EL (cell line): ENCODE measurements around the gene TMEM185B.
"Not testable (repeated sequence)": the region's sequence is repeated elsewhere in the genome, so short reads cannot be mapped to it uniquely, and the experiment has no call there.

Experiments
- DNase-seq: peaks from one replicate; pipeline ENCODE4 v3.0.0-alpha.2; 2016

TMEM185B gene

DNA sequence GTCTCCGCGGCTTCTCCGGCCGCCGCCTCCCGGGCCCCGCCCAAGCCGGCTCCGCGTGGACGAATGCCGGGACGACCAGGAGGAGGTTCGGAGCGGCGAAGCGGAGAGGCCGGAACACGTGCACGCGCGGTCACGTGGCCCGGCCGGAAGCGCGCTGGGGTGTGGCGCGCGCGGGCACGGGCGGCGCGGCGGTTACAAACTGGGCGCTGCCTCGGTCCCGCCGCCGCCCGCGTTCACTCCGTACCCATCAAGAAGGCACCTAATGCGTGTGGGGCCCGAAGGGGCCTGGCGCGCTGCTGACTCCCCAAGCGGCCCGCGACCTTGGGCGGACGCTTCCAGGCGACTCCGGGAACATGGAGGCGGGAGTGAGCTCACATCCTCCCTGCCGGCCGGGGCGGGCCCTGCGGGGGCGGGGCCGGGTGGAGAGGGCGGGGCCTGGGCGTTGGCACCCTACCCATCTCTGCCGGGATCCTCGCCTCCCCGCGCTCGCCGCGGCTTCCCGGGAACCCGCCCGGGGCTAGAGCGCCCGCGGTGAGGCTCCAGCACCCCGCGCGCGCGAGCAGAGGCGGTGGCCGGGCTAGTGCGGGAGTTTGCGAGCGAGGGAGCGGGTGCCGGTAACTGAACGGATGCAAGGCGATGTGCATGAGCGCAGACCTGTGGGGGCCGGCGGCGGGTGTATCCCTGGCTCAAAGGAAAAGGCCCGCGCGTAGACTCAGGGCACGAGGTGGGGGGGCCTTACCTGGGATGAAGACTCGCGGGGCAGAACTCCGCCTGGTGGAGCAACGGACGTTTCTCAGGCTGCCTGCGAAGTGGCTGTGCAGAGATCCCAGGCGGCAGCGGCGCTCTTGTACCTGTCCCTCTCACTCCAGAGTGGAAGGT, at the start of gene TMEM185B:
TSS of gene TMEM185B (minus strand) at position 367 of the 879 bp plus-strand sequence. CDS start 424 bp downstream, outside the sequence.
- peak; percentile 83 for DNase-seq

DNA sequence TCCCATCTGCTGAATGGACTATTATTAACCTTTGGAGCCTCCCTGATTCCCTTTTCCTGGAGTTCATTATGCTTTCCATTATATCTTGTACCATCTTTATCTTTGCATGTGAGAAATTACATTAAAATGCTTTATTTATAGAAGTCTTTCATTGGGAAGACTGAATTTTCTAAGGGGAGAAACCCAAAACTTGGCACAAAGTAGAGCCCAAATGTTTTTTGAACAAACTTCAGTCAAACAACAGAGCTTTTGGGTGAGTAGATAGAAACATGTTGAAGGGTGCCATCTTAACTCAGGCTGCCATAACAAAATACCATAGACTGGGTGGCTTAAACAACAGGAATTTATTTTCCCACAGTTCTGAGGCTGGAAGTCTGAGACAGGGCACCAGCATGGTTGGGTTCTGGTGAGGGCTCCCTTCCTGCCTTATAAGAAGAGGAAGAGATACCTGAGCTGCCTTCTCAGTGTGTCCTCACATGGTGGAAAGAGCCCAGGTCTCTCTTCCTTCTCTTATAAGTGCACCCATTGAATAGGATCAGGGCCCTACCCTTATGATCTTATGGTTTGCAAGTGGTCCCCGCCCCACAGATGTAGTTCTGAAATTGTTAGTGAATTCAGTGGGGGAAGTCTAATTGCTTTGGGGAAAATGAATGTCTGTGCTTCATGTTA, 48.6 kb upstream of the TMEM185B start:
- DNase-seq, result no peak

DNA sequence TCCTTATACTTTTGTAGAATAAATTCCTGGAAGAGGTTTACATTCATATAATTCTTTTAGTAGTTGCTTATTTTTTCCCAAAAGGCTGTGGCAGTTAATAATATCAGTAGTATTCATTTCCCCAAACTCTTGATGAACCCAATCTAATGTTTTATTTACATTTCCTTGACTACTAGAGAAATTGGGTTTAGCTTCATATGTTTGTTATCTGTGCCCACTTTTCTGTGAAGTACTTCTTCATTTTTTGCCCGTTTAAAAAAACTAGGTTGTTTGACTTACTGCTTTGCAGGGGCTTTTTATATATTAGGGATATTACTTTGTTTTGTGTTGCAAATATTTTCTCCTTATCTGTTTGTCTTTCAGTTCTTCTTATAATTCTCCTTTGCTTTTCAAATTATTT, 46.6 kb upstream of the TMEM185B start:
- no peak for DNase-seq

DNA sequence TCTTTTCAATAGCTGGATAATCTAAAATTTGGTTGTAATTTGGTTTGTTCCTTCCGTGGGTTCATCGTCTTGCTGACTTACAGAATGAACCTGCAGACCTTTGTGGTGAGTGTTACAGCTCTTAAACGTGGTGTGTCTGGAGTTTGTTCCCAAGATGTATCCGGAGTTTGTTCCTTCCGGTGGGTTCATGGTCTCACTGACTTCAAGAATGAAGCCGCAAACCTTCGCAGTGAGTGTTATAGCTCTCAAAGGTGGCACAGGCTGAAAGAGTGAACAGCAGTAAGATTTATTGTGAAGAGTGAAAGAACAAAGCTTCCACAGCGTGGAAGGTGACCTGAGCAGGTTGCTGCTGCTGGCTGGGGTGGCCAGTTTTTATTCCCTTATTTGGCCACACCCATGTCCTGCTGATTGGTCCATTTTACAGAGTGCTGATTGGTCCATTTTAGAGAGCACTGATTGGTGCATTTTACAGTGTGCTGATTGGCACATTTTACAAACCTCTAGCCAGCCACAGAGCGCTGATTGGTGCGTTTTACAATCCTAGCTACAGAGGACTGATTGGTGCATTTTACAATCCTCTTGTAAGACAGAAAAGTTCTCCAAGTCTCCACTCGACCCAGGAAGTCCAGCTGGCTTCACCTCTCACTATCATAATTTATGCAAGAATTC, 46.0 kb upstream of the TMEM185B start:
- no peak for DNase-seq

DNA sequence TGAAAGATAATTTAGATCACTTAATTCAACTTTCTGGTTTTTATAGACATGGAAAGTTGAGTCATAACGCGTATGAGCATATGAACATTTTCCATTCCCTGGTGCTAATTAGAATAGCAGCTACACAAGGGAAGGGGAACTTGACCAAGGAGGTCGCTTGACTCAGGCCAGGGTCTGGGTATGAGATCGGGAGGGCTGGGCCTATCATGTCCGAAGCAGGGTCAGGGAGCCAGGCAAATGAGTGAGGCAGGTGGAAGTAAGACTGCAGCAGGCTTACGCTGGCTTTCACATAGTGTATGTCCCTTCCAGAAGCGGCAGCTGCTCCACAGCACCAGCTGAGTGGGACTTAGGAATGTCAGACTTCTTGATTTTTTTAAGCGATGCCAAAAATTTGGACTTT, 44.1 kb upstream of the TMEM185B start:
- DNase-seq, result no peak

DNA sequence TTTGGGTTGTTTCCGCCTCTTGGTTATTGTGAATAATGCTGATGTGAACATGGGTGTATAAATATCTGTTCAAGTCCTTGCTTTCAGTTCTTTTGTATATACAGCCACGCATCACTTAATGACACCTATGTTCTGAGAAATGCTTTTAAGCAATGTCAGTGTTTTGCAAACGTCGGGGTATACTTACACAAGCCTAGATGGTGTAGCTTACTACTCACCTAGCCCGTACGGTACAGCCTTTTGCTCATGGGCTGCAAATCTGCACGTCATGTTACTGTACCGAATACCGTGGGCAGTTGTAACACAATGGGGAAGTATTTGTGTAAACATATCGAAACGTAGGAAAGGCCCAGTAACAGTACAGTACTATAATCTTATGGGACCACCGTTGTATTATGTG, 41.8 kb upstream of the TMEM185B start:
- DNase-seq, result no peak

DNA sequence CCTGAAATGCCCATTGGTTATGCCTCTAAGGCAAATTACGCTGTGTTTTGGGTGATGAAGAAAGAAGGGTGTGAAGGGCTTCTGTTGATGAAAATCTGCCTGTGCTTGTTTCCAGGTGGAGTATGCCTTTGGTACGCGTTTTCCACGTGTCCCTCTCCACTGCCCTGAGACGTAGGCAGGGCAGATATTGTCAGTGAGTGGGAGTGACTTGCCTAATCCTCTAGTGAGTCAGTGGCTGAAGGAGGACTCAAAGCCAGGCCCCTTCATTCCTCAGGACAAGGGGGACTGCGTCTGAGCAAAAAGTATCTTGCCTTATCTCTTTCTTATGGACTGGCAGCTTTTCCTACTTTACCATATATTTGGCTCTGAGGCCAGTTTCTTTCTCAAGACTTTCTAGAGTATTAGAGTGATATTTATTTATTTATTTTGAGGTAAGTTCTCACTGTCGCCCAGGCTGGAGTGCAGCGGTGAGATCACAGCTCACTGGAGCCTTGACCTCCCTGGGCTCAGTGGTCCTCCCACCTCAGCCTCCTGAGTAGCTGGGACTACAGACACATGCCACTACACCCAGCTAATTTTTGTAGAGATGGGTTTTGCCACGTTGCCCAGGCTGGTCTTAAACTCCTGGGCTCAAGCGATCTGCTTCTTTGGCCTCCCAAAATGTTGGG, 39.7 kb upstream of the TMEM185B start:
- no peak for DNase-seq

DNA sequence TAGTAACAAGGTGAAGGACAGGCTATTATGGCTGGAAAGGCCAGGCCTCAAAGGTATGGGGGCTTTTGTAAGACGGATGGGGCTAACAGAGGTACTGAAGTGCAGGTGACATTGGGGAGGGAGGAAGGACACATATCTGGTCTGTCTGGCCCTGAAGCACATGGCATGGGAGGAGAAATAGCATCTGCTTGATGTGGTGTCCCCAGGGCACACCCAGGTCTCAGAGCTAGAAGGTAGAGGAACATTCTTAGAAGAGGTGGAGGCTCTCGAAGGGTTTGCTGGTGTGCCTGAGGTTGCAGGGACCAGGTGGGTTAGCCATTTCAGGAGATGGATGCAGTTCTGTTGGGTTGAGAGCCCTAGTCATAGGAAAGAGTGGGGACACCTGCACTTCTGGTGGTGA, 39.0 kb upstream of the TMEM185B start:
- DNase-seq, result no peak

DNA sequence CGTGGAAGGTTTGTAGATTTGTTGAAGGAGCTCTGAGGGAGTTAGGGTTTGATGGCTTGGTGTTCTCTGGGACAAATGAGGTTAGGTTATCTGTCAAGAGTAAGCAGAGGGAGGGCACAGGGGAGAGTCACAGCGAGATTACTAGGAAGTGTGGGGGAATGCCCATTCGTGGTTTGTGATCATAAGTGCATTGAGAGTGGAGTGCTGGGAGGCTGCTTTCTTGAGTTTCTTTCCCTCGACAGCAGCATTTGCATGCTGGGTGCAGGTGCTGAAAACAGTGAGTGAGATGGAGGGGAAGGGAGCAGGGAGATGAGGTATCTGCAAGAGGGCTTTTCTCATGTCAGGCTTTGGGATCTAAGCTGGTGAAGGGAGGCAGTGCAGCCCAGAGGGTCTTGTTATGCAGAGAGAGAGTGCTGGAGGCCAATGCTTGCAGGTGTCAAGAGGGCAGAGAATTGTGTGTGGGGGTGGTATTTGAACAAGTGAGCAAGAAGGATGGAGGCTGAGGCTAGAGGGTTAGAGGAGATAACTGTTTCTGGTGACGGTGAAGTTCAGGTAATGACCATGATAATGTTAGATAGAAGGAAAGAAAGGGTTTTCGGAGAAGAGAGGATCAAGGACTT, 38.3 kb upstream of the TMEM185B start:
- DNase-seq, result no peak

DNA sequence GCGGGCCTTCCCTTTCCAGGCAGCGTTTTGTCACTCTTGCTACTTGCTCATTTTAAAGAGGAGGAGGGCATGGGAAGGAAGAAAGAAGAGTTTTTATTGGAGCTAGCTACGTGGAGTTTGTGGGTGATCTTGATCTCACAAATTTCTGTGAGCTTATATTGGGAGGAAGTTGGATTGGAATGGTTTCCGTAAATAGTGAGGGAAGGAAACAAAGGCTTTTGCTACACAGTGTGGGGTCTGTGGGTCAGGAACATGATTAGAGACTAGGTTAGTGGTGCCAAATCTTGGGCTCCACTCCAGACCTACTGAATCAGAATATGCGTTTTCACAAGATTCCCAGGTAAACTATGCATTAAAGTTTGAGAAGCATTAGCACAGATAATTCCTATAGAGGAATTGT, 37.5 kb upstream of the TMEM185B start:
- no peak for DNase-seq

DNA sequence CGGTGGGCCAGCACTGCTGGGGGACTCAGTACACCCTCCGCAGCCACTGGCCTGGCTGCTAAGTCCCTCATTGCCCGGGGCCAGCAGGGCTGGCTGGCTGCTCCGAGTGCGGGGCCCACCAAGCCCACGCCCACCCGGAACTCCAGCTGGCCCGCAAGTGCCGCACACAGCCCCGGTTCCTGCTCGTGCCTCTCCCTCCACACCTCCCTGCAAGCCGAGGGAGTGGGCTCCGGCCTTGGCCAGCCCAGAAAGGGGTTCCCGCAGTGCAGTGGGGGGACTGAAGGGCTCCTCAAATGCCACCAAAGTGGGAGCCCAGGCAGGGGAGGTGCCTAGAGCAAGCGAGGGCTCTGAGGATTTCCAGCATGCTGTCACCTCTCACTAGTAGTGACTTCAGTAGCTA, 36.7 kb upstream of the TMEM185B start:
- not testable (repeated sequence) for DNase-seq

DNA sequence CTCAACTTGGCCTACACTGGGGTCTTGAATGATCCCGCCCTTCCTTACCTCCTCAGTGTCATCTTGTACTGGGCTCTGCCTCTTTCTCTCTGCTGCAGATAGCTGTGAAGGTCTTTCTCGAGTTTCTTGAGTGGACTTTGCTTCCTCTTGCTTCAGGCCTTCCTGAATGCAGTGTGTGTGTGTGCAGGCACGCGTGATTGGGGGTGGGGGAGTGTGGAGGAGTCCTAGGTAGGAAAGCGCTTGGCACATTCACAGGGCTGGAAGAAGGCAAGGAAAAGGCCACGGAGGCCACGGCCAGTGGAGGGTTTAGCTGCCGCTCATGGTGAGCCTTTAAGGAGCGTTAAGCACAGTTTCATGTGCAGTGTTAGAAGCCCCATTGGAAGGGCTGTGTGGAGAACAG, 35.0 kb upstream of the TMEM185B start:
- no peak for DNase-seq

DNA sequence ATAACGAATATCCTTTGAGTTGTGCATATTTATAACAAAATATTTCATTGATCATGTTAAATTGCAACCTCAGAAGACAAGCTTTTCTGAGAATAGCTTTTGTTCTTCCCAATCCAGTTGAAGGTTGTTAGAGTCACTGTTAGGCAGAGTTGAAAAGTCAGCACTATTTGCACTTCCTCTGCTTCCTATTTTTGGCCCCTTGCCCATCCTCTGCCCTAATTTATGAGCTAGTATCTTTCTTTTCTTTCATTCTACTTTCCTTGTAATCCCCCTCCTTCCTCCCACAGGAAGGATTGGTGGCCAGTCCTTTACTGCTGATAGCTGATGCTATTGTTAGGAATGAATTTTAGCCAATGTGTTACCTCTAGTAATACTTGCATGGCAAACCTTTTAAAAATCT, 34.3 kb upstream of the TMEM185B start:
- no peak for DNase-seq

DNA sequence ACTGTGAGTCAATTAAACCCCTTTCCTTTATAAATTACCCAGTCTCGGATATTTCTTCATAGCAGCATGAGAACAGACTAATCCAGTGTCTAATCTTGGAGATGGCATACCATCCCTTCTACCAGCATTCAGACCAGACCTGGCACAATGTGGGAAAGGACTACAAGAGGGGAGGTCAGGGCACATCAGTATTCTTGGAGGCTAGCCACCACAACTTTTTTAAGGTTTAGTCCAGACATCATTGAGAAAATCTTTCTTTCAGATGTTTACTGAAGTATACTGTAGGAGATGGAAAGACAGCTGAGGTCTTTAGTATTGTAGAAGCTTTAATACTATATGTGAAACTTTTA, 33.4 kb upstream of the TMEM185B start:
- DNase-seq, result no peak

DNA sequence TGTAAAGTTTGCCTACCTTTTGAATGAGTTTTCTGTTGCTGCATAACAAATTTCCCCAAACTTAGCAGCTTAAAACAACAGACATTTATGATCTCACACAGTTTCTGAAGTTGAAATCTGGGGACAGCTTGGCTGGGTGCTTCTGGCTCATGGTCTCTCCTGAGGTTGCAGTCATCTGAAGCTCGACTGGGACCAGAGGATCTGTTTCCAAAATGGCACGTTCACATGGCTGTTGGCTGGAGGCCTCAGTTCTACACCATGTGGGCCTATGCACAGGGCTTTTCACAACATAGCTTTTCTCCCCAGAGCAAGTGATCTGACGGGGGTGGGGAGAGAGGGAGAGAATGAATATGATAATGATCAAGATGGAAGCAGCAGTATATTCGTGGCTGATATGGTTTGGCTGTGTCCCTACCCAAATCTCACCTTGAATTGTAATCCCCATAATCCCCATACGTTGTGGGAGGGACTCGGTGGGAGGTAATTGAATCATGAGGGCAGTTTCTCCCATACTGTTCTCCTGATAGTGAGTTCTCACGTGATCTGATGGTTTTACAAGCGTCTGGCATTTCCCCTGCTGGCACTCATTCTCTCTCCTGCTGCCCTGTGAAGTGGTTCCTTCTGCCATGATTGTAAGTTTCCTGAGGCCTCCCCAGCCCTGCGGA, 32.9 kb upstream of the TMEM185B start:
- DNase-seq, result no peak

DNA sequence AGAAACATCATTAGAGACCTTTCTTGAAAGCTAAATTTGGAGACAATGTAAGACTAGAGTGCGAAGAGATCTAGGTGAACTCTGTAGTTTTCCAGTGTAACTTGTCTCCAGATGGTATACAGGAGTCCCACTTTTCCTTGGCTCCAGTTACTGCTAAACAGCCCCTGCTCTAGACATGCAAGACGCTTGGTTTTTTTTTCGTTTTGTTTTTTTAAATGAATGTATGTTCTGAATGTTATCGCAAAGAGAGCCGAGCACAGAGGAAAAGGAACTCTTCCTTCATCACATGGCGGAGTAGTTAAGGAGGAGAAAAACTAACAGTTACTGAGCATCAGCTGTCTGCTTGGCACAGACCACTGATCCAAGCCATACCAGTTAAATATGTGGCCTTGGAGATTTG, 31.9 kb upstream of the TMEM185B start:
- DNase-seq, result no peak

DNA sequence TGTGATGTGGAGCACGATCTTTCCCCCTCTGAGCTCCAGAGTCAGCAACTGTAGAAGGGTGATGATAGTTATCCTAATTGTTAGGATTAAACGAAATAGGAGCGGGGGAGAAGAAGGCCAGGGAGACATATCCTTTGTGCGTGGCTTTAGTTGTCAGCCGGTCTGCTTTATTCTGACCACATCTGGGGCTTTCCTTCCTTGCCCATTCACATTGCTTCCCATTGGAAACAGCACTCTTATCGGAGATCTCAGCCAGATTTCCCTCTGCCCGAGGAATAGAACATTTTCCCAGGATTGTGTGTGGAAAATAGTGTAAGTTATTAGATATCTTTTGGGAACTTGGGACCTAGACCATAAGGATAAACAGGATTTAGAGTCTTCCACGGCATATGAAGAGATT, 31.0 kb upstream of the TMEM185B start:
- no peak for DNase-seq

DNA sequence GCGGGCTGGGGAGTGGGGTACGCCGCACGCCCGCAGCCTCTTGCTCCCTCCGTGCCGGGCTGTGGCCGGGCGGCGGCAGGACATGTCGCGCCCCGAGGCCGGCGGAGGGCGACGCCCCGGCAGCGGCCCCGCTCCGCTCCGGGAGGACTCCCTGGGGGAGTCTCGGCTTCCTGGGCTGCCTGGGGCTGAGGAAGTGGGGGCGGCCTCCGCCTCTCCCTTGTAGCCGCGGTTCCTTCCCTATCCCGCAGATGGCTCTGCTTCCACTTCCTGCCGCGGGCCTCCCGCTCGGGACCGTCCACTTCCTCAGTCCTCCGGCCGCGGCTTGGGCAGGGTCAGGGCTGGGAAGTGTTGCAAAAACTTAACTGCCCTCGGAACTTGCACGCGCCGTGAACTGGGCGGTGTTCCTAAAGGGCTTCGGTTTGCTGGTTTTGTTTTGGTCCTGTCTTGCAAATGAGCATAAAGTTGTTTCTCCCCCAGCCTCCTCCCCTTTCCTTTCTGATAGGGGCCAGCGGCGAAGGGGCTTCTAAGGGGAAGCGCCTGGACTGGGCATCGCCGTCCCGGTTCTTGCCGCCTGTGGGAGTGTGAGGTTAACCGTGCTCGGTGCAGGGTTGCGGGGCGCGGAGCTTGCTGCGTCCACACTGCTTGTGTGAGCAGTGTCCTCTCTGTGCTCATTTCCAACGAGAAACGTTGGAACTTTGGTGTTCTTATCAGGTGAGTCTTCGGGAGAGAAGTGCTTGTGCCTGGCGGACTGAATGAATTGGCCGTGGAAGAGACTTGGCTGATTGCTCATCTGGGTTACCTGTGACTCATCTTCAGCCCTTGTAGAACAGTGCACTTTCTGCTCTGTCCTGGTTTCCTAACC, 30.1 kb upstream of the TMEM185B start:
- peak; percentile 87 for DNase-seq

DNA sequence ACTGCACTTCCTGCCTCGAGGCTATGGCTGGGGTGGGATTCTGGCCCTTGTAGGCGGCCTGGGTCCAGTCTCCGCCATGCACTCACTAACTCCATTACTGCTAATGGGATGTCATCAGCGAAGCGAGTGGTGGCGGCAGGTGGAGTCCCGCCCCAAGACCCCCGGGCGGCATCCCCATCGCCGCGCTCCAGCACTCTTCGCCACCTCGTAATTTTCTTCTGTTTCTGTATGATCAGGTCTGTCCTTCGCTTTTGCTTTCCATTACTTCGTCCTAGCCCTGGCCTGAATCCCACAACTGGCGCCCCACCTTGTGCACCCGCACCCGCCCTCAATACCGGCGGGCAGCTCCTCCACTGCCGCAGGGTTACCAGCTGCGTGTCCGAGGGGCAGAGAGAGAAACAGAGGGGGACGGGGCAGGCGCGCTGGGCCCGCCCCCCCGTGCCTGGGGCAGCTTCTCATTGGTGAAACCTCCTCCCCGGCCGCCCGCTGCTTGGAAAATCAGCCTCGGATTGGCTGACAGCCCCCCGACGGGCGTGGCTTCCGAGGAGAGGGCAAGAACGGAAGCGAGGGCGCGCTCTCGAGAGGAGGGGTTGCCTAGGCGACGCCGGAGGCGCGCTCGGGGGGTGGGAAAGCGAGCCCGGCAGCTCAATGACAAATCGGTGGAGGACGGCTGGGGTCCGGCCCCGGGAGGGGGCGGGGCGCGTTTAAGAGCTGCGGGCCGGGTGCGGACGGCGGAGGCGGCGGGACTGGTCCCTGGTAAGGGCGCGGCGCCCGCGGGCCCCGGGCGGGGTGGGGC, 29.2 kb upstream of the TMEM185B start, which contains the start of gene RALB:
TSS of gene RALB (plus strand) at position 628 of the 796 bp plus-strand sequence. CDS start 25,813 bp downstream, outside the sequence.
- peak; percentile 99 for DNase-seq

DNA sequence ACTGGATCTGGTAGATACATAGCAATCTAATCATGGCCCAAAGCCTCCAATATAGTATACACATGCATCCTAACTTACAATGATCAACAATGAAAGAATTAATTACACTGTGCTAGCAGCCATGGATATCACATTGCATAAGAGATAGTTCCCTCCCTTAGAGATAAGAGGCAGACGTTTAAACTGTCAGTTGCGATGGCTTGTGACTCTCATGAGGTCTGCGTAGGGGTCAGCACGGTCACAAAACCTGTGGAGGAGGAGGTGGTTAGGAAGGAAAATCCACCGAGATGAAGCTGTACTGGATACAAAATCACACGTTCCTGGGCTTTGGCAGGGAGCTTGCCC, 28.7 kb upstream of the TMEM185B start:
- DNase-seq, result no peak
